GM18867 (cell line): ENCODE measurements around the gene FAM240B.

Source experiments
- ATAC-seq: cut with Tn5 transposase; IDR thresholded peaks from one replicate; pipeline ENCODE4 v1.9.1; 2021; ENCODE audit warnings: mild to moderate bottlenecking, moderate library complexity; ENCODE audit not compliant: unreplicated experiment

Gene FAM240B

GRCh38 chr9:38670542-38671371, 49.2 kb downstream of the FAM240B start:
- ATAC-seq, result no peak

GRCh38 chr9:38668791-38669466, 51.0 kb downstream of the FAM240B start:
- ATAC-seq, result no peak

- ATAC-seq, result no peak
Observed at GRCh38 chr9:38662763-38663593, 57.0 kb downstream of the FAM240B start.

- no peak for ATAC-seq
Observed at GRCh38 chr9:38659538-38659937, 60.4 kb downstream of the FAM240B start.

- ATAC-seq, result no peak
Observed at GRCh38 chr9:38656896-38657295, 63.0 kb downstream of the FAM240B start.

GRCh38 chr9:38652486-38652885, 67.4 kb downstream of the FAM240B start:
- ATAC-seq, result no peak

- peak; percentile 44 for ATAC-seq
Observed at GRCh38 chr9:38652044-38652443, 67.9 kb downstream of the FAM240B start.

- peak; percentile 66 for ATAC-seq
Observed at GRCh38 chr9:38651400-38652042, 68.4 kb downstream of the FAM240B start.

GRCh38 chr9:38650564-38650963, 69.4 kb downstream of the FAM240B start:
- ATAC-seq, result no peak

- no peak for ATAC-seq
Observed at GRCh38 chr9:38649731-38650363, 70.1 kb downstream of the FAM240B start.

- no peak for ATAC-seq
Observed at GRCh38 chr9:38644601-38645000, 75.3 kb downstream of the FAM240B start.
